Measurements from ENCODE around the gene SFTPA1.

- TF ChIP-seq CTCF (conservative IDR thresholded peaks at IDR 0.05; ENCODE audit: low read length) (no peak), EZH2phosphoT487 (IDR thresholded peaks at IDR 0.05; ENCODE audit: borderline replicate concordance, low read depth, low read length) (no peak)
Measured at GRCh38 chr10:79581044-79581443, 29.7 kb upstream of the SFTPA1 start.
